ENCODE measurements around the gene NTSR1. TPM values are rescaled to one million over a fixed set of nuclear protein-coding genes. Genes with fewer than 3 reads are reported as not detected.

The NTSR1 gene
- total and polyA plus RNA-seq, 2 of the 13 experiments (the other 11 are each of a cell fraction or from before 2014, with no cell fraction given) = 0.09 to 0.12 TPM

GRCh38 chr20:62804627-62805154 is 96.1 kb downstream of the NTSR1 start, which contains the start of gene OGFR (continued):
- TF ChIP-seq ZNF513 (CRISPR knock-in tag; conservative IDR thresholded peaks at IDR 0.05) (0 out of 2 replicates have a peak, but pooled peaks have one; percentile 85), AHR (CRISPR knock-in tag; IDR thresholded peaks at IDR 0.05) (peak; percentile 43; the same call in 1 of the 2 replicates), KLF16 (CRISPR knock-in tag; IDR thresholded peaks at IDR 0.05) (0 out of 4 replicates have a peak, but pooled peaks of 1 of the 2 experiments have one; percentile 29), MXD3 (CRISPR knock-in tag; IDR thresholded peaks at IDR 0.05) (peak; percentile 89), ZNF850 (CRISPR knock-in tag; conservative IDR thresholded peaks at IDR 0.05) (no peak), ZNF441 (CRISPR knock-in tag; IDR thresholded peaks at IDR 0.05; ENCODE audit: borderline replicate concordance) (peak; percentile 31; the same call in 1 of the 2 replicates), TGIF2 (CRISPR knock-in tag; IDR thresholded peaks at IDR 0.05) (peak; percentile 70; the same call in 1 of the 2 replicates), ARNTL (CRISPR knock-in tag; IDR thresholded peaks at IDR 0.05) (0 out of 2 replicates have a peak, but pooled peaks have one; percentile 41), ZC3H13 (CRISPR knock-in tag; IDR thresholded peaks at IDR 0.05) (peak; percentile 77; the same call in 1 of the 2 replicates), CREB1 (IDR thresholded peaks at IDR 0.05) (no peak), CREB1 (CRISPR knock-in tag; IDR thresholded peaks at IDR 0.05) (no peak), ZBTB20 (CRISPR knock-in tag; IDR thresholded peaks at IDR 0.05; ENCODE audit: borderline replicate concordance, low read depth) (no peak), CTCF (CRISPR knock-in tag; IDR thresholded peaks at IDR 0.05) (0 out of 2 replicates have a peak, but pooled peaks have one; percentile 6), GABPB1 (CRISPR knock-in tag; IDR thresholded peaks at IDR 0.05) (peak; percentile 79; the same call in 1 of the 2 replicates), HNF1A (IDR thresholded peaks at IDR 0.05; ENCODE audit: low read depth) (no peak), HNF1A (CRISPR knock-in tag; IDR thresholded peaks at IDR 0.05; ENCODE audit: borderline replicate concordance) (peak; percentile 41; the same call in 1 of the 2 replicates), ZSCAN21 (CRISPR knock-in tag; IDR thresholded peaks at IDR 0.05; ENCODE audit: borderline replicate concordance) (peak; percentile 45; the same call in 1 of the 2 replicates)
